Aorta (tissue), 5 donors: Measurements from ENCODE around the gene TRIM9. TPM values are rescaled to one million over a fixed set of nuclear protein-coding genes. Genes with fewer than 3 reads are reported as not detected.

Experiments used
- ATAC-seq: fragments of 200-7000 bp; cut with Tn5 transposase; one replicate; pipeline ENCODE4 v1.9.1; 2022; ENCODE audit warnings: moderate library complexity; ENCODE audit not compliant: low FRiP score
- DNase-seq, 2 donors: peaks; one replicate each; pipeline ENCODE4 v3.0.0-alpha.2; 2020
- H3K27ac ChIP-seq, 2 donors: one replicate each; pipeline ENCODE4 v1.5.1; 2013; ENCODE audit warnings: low read length in 2 of 2, mild to moderate bottlenecking in 2 of 2, moderate library complexity in 2 of 2, control low read depth in 1 of 2, inconsistent platforms in 1 of 2, low read depth in 1 of 2
- H3K27me3 ChIP-seq, 2 donors: one replicate each; pipeline ENCODE4 v1.6.1; 2013; ENCODE audit warnings: control low read depth in 1 of 2, low read length in 1 of 2, mild to moderate bottlenecking in 1 of 2, moderate library complexity in 1 of 2; ENCODE audit not compliant: insufficient read depth in 2 of 2, control insufficient read depth in 1 of 2
- H3K36me3 ChIP-seq, 2 donors: one replicate each; pipeline ENCODE4 v1.6.1; 2013; ENCODE audit warnings: control low read depth in 1 of 2, low read length in 1 of 2, mild to moderate bottlenecking in 1 of 2; ENCODE audit not compliant: insufficient read depth in 2 of 2, control insufficient read depth in 1 of 2
- H3K4me1 ChIP-seq, 2 donors: one replicate each; pipeline ENCODE4 v1.6.1; 2013; ENCODE audit warnings: low read length in 2 of 2, control low read depth in 1 of 2, mild to moderate bottlenecking in 1 of 2, moderate library complexity in 1 of 2; ENCODE audit not compliant: insufficient read depth in 2 of 2, control insufficient read depth in 1 of 2
- H3K4me3 ChIP-seq, 2 donors: one replicate each; pipeline ENCODE4 v1.5.1; 2013; ENCODE audit warnings: low read length in 2 of 2, control low read depth in 1 of 2, mild to moderate bottlenecking in 1 of 2
- H3K9me3 ChIP-seq: one replicate; pipeline ENCODE4 v1.6.1; 2013; ENCODE audit warnings: mild to moderate bottlenecking, low read length; ENCODE audit not compliant: control insufficient read depth
- WGBS, 2 donors: extraction: QIAGEN DNeasy Blood & Tissue Kit; methylation state at CpG; one replicate each; pipeline ENCODE4 v1.1.7; 2013; 5-methylcytosine and 5-hydroxymethylcytosine counted together
- intact Hi-C, 2 donors: fragments of 100-400 bp; cut with DNase I; formaldehyde crosslinking; loops; one replicate each; pipeline versions ENCODE4 v1.14.2 to v1.15.0; 2022
- polyA plus RNA-seq, 2 donors: library from polyadenylated mRNA; stranded (reverse); fragments of 200-250 nt; gene quantifications; one replicate each; pipeline ENCODE4 v1.2.3, GENCODE V29; 2013
- total RNA-seq, 2 donors: library from RNA; stranded (reverse); fragmentation: NEBNext Ultra II Directional; extraction: Animal tissue kit (Norgen Biotek cat#: 25700); gene quantifications; one replicate each; pipeline ENCODE4 v1.2.1, GENCODE V29; 2021
- donor health status: healthy with polysubstance abuse.
- donor health status: Bipolar disorder and iron deficiency.
- donor health status: DM: no; HTN: no; CAD: no.
- donor health status: DM: no; HTN: no; CAD: no.
- donor health status: DM: yes; HTN: yes; CAD: no.

The TRIM9 gene
- total and polyA plus RNA-seq, 4 donors: 0.23 to 7.9 (median 0.76) TPM

DNA sequence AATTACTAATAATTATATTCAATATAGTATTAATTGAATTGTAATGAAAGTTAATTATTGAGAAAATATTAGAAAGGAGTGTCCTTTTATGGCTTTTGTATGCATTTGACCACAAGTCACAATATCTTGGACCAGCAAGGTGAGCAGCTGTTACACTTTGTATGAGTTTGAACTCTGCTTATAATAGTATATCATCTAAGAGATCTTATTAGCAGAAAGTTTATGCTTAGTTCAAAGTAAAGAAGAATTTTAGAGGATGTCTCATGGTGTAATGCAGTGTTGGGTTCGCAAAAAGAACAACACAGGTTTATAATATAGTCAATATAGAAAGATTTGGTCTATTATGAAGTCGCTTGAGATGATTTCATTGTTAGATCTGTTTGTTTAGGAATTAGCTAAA is 2.0 kb upstream of the TRIM9 start:
- H3K9me3 ChIP-seq: peaks cover 1% of the 10 kb centered on the region
- H3K4me3 ChIP-seq: no peak overlapping the region
- no peak overlapping the region for H3K27ac ChIP-seq
- DNase-seq (no peak), ATAC-seq (no peak)
- intact Hi-C loops: loop anchor here in 1 of 2 donors (5.0 kb wide), 1 partner anchor 145 kb away; no protein-coding TSS in a partner anchor
- 86 to 92% methylated on average over 2 of the region's 2 CpGs for WGBS, 2 donors
- no peaks in the 10 kb centered on the region for H3K36me3 ChIP-seq
- no peaks in the 10 kb centered on the region for H3K27me3 ChIP-seq
- no peaks in the 10 kb centered on the region for H3K4me1 ChIP-seq

DNA sequence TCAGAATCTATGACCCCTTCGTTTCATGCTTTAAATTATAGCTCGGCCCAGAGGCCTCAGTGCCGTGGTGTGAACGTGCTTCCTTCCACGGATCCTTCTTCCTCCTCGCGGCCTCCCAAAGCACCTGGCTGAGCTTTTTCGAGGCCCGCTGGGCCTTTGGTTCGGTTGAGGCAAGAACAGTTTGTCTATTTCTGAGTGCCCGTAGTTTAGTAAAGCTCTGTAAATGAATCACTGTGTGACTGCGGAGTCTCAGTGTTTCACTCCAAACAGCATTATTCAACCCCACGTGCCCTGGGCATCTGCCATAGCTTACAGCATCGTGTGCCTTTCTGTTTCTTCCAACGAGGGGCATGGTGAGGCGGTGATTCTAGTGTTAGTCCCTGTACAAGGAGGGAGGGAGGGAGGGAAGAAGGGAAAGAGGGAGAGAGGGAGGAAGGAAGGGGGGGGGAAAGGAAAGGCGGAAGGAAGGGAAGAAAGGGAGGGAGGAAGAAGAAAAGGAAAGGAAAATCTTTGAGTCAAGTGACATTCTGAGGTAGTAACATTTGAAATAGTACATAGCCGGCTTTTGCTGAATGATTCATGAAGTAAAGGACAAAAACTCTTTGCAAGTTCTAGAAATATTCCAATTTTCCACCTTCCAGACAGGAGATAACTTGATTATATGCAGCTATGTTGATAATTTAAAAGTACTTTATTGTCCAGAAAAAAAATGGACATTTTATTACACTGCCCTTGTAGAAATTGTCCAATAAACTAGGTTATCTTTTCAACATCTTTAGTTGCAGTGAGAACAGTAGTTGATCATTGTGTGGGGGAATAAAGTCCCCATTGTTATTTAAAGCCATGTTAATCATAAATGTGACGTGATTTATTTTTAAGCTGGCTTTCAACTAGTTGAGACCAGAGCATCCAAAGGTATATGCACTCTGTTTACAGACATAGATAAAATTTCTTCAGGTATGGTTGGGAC is 1.2 kb upstream of the TRIM9 start:
- H3K27me3 ChIP-seq: no peaks in the 10 kb centered on the region
- peak; percentile 52 to 78 for DNase-seq
- no peak overlapping the region for H3K27ac ChIP-seq
- H3K4me1 ChIP-seq: no peaks in the 10 kb centered on the region
- H3K36me3 ChIP-seq: no peaks in the 10 kb centered on the region
- intact Hi-C loops: loop anchor here in 1 of 2 donors (5.0 kb wide), 1 partner anchor 144 kb away; no protein-coding TSS in a partner anchor
- H3K4me3 ChIP-seq: peak overlapping the region; percentile 36 to 65
- H3K9me3 ChIP-seq: no peaks in the 10 kb centered on the region
- WGBS, 2 donors: 11 to 13% methylated on average over 19 of the region's 19 CpGs
- peak; percentile 56 for ATAC-seq

DNA sequence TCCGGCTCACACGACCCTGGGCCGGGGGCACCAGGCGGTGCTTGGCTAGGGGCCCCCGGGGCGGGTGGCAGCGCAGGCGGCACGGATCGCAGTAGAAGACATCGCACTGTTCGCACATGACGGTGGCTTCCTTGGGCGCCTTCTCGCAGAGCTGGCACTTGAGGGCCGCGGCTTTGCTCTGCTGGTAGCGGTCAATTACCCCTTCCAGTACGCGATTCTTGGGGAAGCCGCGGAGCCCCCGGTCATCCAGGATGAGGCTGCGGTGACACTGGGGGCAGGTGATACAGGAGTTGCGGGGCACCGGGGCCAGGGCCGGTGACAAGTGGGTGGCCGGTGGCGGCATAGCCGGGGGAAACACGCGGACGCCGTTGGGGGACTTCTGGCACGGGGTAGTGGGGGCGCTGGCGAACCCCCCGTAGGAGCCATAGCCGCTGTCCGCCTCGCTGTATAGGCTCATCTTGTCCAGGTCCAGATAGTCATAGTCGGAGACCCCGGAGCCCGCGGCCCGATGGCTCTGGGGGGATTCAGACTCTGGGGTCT is 553 bp downstream of the TRIM9 start:
- ATAC-seq (peak; percentile 13), DNase-seq (peak; percentile 45 to 78)
- WGBS, 2 donors: 2% methylated on average over 44 to 46 of the region's 46 CpGs
- Histone ChIP-seq H3K36me3 (no peaks in the 10 kb centered on the region), H3K4me3 (no peak overlapping the region), H3K9me3 (no peaks in the 10 kb centered on the region), H3K4me1 (no peaks in the 10 kb centered on the region), H3K27me3 (no peaks in the 10 kb centered on the region), H3K27ac (no peak overlapping the region)
- intact Hi-C loops: loop anchor here in 1 of 2 donors (5.0 kb wide), 1 partner anchor 77 kb away; no protein-coding TSS in a partner anchor

DNA sequence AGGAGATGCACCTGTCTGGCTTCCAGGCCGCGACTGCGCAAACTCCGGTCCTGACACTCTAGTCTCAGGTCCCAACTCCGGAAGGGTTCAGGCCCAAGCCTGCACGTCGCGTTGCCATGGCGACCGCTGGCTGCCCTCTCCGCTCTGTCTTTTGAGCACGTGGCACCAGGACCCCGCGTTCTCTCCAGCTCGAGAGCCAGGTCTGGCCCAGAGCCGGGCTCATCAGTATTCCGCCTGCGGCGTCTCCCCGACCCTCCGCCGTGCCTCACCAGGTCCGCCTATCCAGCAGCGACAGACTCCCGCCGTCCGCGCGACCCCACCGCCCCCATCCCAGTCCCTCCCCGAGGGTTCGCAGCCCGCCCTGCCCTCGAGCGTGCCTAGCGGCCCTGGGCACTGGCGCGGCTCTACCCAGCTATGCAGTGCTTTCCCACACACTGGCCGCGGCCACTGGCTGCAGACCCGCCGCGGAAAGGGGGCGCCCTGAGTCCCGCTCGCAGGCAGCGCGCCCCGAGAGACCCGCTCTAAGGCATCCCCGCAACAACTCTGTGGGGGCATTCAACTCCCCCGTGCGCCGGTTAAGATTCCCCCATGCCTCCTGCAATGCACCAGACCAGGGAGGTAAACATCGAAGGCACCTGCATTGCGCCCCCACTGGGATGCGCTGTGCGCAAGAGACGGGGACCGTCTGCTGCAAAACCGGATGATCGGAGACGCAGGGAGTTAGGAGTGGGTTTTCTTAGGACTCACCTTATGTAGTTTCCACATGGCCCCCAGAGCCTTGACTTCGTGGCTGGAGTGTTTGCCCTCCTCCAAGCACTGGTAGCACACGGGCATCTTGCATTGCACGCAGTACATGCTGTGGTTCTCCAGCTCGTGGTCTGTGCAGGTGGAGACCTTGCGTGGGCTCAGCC is 1.3 kb downstream of the TRIM9 start:
- DNase-seq (peak in 1 of 2 donors; percentile 46), ATAC-seq (peak; percentile 19)
- no peaks in the 10 kb centered on the region for H3K4me1 ChIP-seq
- no peak overlapping the region for H3K27ac ChIP-seq
- H3K36me3 ChIP-seq: no peaks in the 10 kb centered on the region
- H3K9me3 ChIP-seq: no peaks in the 10 kb centered on the region
- no peak overlapping the region for H3K4me3 ChIP-seq
- 10 to 12% methylated on average over 68 of the region's 68 CpGs for WGBS, 2 donors
- no peaks in the 10 kb centered on the region for H3K27me3 ChIP-seq
- intact Hi-C loops: loop anchor here in 1 of 2 donors (5.0 kb wide), 1 partner anchor 76 kb away; no protein-coding TSS in a partner anchor

DNA sequence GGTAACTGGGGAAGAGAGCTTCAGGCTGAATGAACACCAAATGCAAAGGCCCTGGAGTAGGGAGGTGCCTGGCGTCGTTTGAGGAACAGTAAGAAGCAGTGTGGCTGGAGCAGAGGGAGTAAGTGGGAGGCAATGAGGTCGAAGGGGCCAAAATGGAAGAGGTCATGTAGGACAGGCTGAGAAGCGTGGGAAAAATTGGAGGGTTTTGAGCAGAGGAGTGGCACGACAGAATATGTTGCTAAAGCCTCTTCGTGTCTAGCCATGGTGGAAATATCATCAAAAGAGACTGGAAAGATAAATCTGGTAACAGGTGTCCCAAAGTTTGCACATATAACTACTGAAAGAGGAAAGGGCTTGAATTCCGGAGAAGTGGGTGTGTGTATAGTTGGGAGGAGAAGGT is 1.9 kb downstream of the TRIM9 start:
- intact Hi-C loops: loop anchor here in 1 of 2 donors (5.0 kb wide), 1 partner anchor 76 kb away; no protein-coding TSS in a partner anchor
- DNase-seq (no peak), ATAC-seq (no peak)
- no peaks in the 10 kb centered on the region for H3K9me3 ChIP-seq
- H3K27ac ChIP-seq: no peak overlapping the region
- no peaks in the 10 kb centered on the region for H3K4me1 ChIP-seq
- H3K27me3 ChIP-seq: no peaks in the 10 kb centered on the region
- no peaks in the 10 kb centered on the region for H3K36me3 ChIP-seq
- H3K4me3 ChIP-seq: no peak overlapping the region
- WGBS, 2 donors: 88 to 92% methylated on average over 7 of the region's 7 CpGs

DNA sequence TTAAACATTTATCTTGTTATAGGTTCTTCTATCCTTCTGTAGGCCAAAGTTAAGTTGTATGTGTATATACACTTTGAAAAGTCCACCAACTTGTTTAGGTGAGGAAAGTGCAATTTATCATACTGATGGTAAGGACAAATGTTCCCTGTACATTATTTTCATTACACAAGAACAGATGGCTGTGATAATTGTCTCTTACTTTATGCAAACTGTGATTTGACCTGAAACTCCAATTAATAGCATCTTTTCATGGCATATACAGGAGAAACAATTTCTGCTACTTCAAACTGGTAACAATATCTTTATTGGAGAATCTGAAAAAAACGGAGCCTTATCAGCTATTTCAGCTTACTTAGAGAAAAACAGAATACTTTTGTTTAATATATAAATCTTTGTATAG is 5.6 kb downstream of the TRIM9 start:
- ATAC-seq (no peak), DNase-seq (no peak)
- Histone ChIP-seq H3K27ac (no peak overlapping the region), H3K4me1 (no peaks in the 10 kb centered on the region), H3K9me3 (no peaks in the 10 kb centered on the region), H3K36me3 (no peaks in the 10 kb centered on the region), H3K27me3 (no peaks in the 10 kb centered on the region), H3K4me3 (no peak overlapping the region)
- 72 to 73% methylated on average over 1 of the region's 1 CpG for WGBS, 2 donors
- intact Hi-C loops: no loop called here

DNA sequence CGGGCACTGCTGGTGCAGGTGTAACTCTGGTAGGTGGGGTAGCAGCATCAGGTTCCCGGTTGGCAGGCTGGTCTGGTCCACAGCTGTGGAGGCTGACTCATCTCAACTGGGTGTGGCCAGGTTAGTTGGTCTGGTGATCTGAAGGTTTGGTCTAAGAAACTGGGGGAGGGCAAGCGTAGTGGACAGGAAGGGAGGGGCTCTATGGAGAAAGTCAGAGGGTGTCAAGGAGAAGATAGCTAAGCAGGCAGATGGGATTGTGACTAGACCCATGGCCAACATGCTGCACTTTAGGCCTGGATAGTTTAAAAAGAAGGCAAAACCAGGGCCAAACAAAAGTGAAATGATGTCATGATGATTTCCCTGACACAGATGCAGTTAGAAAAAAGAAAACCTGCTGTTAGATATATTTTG is 7.9 kb downstream of the TRIM9 start:
- Histone ChIP-seq H3K27ac (no peak overlapping the region), H3K9me3 (no peaks in the 10 kb centered on the region), H3K36me3 (no peaks in the 10 kb centered on the region), H3K27me3 (no peaks in the 10 kb centered on the region), H3K4me3 (no peak overlapping the region), H3K4me1 (no peaks in the 10 kb centered on the region)
- intact Hi-C loops: no loop called here
- DNase-seq (no peak), ATAC-seq (no peak)
- WGBS, 2 donors: 94 to 95% methylated on average over 3 of the region's 3 CpGs

DNA sequence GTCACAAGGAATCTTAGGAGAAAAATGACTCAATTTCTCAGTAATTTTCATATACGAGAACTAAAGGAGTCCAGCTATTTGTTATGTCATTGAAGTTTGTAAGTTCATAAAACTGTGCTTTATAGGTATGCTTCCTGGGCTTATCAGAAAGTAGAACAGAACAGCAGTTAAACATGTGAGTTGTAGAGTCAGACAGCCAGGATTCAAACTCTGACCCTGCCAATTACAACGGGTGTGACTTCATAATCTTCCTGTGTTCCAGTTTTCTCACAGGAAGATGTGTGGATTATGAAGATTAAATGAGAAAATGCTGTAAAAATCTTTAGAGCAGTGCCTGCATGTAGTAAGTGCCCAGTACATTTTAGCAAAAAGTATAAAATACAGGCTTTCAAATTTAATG is 8.9 kb downstream of the TRIM9 start:
- Histone ChIP-seq H3K36me3 (no peaks in the 10 kb centered on the region), H3K27me3 (no peaks in the 10 kb centered on the region), H3K4me3 (no peak overlapping the region), H3K27ac (no peak overlapping the region), H3K9me3 (no peaks in the 10 kb centered on the region), H3K4me1 (no peaks in the 10 kb centered on the region)
- intact Hi-C loops: no loop called here
- 48 to 59% methylated on average over 2 of the region's 2 CpGs for whole genome bisulfite sequencing, 2 donors
- DNase-seq (no peak), ATAC-seq (no peak)
